Ammon's horn (tissue), 1 donor: ENCODE data around the gene MRPS16.
A peak's percentile ranks its signal among the peaks of the same experiment; 100 is the strongest.
"Not testable (repeated sequence)": the region's sequence is repeated elsewhere in the genome, so short reads cannot be mapped to it uniquely, and the experiment has no call there.

ENCODE experiments used
- DNase-seq: peaks from one replicate; pipeline ENCODE4 v3.0.0-alpha.2; 2016; ENCODE audit warnings: low spot score

The MRPS16 gene

GRCh38 chr10:73252445-73253224, at the start of gene MRPS16:
TSS of gene MRPS16 (minus strand) at chr10:73252644. CDS start at chr10:73252482, 162 bp downstream.
- peak; percentile 97 for DNase-seq

- no peak for DNase-seq
Observed at GRCh38 chr10:73296946-73297345, 44.5 kb upstream of the MRPS16 start.

- DNase-seq, result no peak
Observed at GRCh38 chr10:73293461-73293860, 41.0 kb upstream of the MRPS16 start.

- DNase-seq, result no peak
Observed at GRCh38 chr10:73289958-73290357, 37.5 kb upstream of the MRPS16 start.

GRCh38 chr10:73287441-73287840, 35.0 kb upstream of the MRPS16 start:
- DNase-seq, result no peak

GRCh38 chr10:73281097-73281496, 28.7 kb upstream of the MRPS16 start:
- DNase-seq, result no peak

- no peak for DNase-seq
Observed at GRCh38 chr10:73264423-73264822, 12.0 kb upstream of the MRPS16 start.

GRCh38 chr10:73263693-73264347, 11.4 kb upstream of the MRPS16 start:
- DNase-seq, result peak; percentile 3

GRCh38 chr10:73262880-73263555, 10.6 kb upstream of the MRPS16 start:
- DNase-seq, result no peak

- DNase-seq, result no peak
Observed at GRCh38 chr10:73262105-73262730, 9.8 kb upstream of the MRPS16 start.

GRCh38 chr10:73261362-73261995, 9.0 kb upstream of the MRPS16 start:
- no peak for DNase-seq

- not testable (repeated sequence) for DNase-seq
Observed at GRCh38 chr10:73258612-73259011, 6.2 kb upstream of the MRPS16 start.

GRCh38 chr10:73253225-73253555, 746 bp upstream of the MRPS16 start:
- DNase-seq, result no peak

GRCh38 chr10:73251683-73252444, 580 bp downstream of the MRPS16 start:
- DNase-seq, result no peak

- DNase-seq, result no peak
Observed at GRCh38 chr10:73248259-73248724, 4.2 kb downstream of the MRPS16 start.

GRCh38 chr10:73247509-73248258, 4.8 kb downstream of the MRPS16 start:
- DNase-seq, result no peak

- DNase-seq, result peak; percentile 94
Observed at GRCh38 chr10:73246646-73247508, 5.6 kb downstream of the MRPS16 start, which contains the start of gene DNAJC9. TSS of gene DNAJC9 (minus strand) at chr10:73247255. CDS start at chr10:73247189, 66 bp downstream.

- no peak for DNase-seq
Observed at GRCh38 chr10:73246322-73246645, 6.2 kb downstream of the MRPS16 start.

GRCh38 chr10:73244866-73245477, 7.5 kb downstream of the MRPS16 start:
- no peak for DNase-seq
